ELF-1 (cell line): ENCODE results near the gene NKX2-8.

ENCODE experiments used
- DNase-seq: peaks from one replicate; pipeline ENCODE4 v3.0.0-alpha.2; 2016; ENCODE audit warnings: low read depth, low spot score

NKX2-8 gene

GRCh38 chr14:36582011-36582873, at the start of gene NKX2-8:
TSS of gene NKX2-8 (minus strand) at chr14:36582614. CDS start at chr14:36582389, 225 bp downstream.
- DNase-seq: no peak

- DNase-seq: no peak
Measured at GRCh38 chr14:36627981-36628380, 45.6 kb upstream of the NKX2-8 start.

- no peak for DNase-seq
Measured at GRCh38 chr14:36626151-36626550, 43.7 kb upstream of the NKX2-8 start.

- no peak for DNase-seq
Measured at GRCh38 chr14:36625436-36625835, 43.0 kb upstream of the NKX2-8 start.

GRCh38 chr14:36625014-36625413, 42.6 kb upstream of the NKX2-8 start:
- DNase-seq: no peak

GRCh38 chr14:36619853-36620252, 37.4 kb upstream of the NKX2-8 start:
- DNase-seq: no peak

GRCh38 chr14:36619131-36619530, 36.7 kb upstream of the NKX2-8 start:
- DNase-seq: no peak

- no peak for DNase-seq
Measured at GRCh38 chr14:36618641-36619040, 36.2 kb upstream of the NKX2-8 start.

- DNase-seq: no peak
Measured at GRCh38 chr14:36617824-36618223, 35.4 kb upstream of the NKX2-8 start.

- DNase-seq: no peak
Measured at GRCh38 chr14:36605506-36605857, 23.1 kb upstream of the NKX2-8 start.

- peak; percentile 69 for DNase-seq
Measured at GRCh38 chr14:36604757-36605505, 22.5 kb upstream of the NKX2-8 start.

- no peak for DNase-seq
Measured at GRCh38 chr14:36600431-36600830, 18.0 kb upstream of the NKX2-8 start.

GRCh38 chr14:36591482-36591881, 9.1 kb upstream of the NKX2-8 start:
- DNase-seq: no peak

- DNase-seq: no peak
Measured at GRCh38 chr14:36588788-36589187, 6.4 kb upstream of the NKX2-8 start.

- no peak for DNase-seq
Measured at GRCh38 chr14:36588119-36588518, 5.7 kb upstream of the NKX2-8 start.

GRCh38 chr14:36585100-36585499, 2.7 kb upstream of the NKX2-8 start:
- no peak for DNase-seq

GRCh38 chr14:36583893-36584811, 1.7 kb upstream of the NKX2-8 start:
- no peak for DNase-seq

- no peak for DNase-seq
Measured at GRCh38 chr14:36583242-36583892, 953 bp upstream of the NKX2-8 start.

- DNase-seq: no peak
Measured at GRCh38 chr14:36582874-36583241, 444 bp upstream of the NKX2-8 start.

GRCh38 chr14:36580856-36581831, 1.3 kb downstream of the NKX2-8 start:
- peak; percentile 51 for DNase-seq
